Left ventricle myocardium inferior (tissue), 1 donor: ENCODE measurements around the gene OR2H2. TPM values are rescaled to one million over a fixed set of nuclear protein-coding genes. Genes with fewer than 3 reads are reported as not detected.
A peak's percentile ranks its signal among the peaks of the same experiment; 100 is the strongest.

Experiments
- DNase-seq: peaks from one replicate; pipeline ENCODE4 v3.0.0-alpha.2; 2020
- H3K27ac ChIP-seq: fragments of 200-600 bp; replicated peaks from 2 replicates; pipeline ENCODE4 v1.8.0; 2021
- H3K27me3 ChIP-seq: fragments of 200-600 bp; 2 replicates; pipeline ENCODE4 v1.8.0; 2021; ENCODE audit warnings: low read depth
- H3K36me3 ChIP-seq: fragments of 200-600 bp; 2 replicates; pipeline ENCODE4 v1.8.0; 2021
- H3K4me1 ChIP-seq: fragments of 200-600 bp; 2 replicates; pipeline ENCODE4 v1.8.0; 2021
- H3K4me3 ChIP-seq: fragments of 200-600 bp; 2 replicates; pipeline ENCODE4 v1.8.0; 2021; ENCODE audit warnings: mild to moderate bottlenecking, moderate library complexity
- H3K9me3 ChIP-seq: fragments of 200-600 bp; replicated peaks from 2 replicates; pipeline ENCODE4 v1.8.0; 2021
- intact Hi-C: fragments of 100-400 bp; cut with micrococcal nuclease; formaldehyde crosslinking; loops from one replicate; pipeline ENCODE4 v1.11.0; 2022
- long read RNA-seq: library from polyadenylated mRNA; unstranded; transcript quantifications from one replicate; pipeline ENCODE4 v2.0.0, GENCODE V29; 2021
- total RNA-seq: library from RNA; stranded (reverse); fragmentation: NEBNext Ultra II Directional; extraction: Animal tissue kit (Norgen Biotek cat#: 25700); gene quantifications from one replicate; pipeline ENCODE4 v1.2.1, GENCODE V29; 2021
- TF ChIP-seq, protein P1 (sequence below): fragments of 200-600 bp; IDR thresholded peaks from 2 replicates; pipeline ENCODE4 v1.8.0; 2021; ENCODE audit warnings: antibody characterized with exemption, mild to moderate bottlenecking, borderline replicate concordance
- donor health status: DM: no; HTN: yes; CAD: no; lungs with severe emphysema.

OR2H2 gene
- total RNA-seq = not detected
- long read RNA-seq = 0 reads

DNA sequence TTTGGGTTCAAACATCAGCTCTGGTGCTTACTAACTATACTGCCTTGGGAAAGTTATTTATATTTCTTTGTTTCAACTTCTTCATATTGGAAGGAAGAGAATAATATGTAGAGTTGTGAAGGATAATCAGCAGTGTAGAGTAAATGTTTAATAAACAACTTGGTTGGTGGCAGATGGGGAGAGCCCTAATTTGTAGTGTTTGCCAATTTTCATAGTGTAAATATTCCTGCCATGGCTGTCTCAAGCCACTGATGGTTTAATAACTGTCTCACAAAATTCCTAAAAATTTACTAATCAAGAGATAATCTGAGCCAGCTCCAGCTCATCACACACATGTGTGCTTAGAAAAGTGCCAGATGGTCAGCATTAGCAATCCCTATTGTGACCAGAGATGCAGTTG, at the start of gene OR2H2:
TSS of gene OR2H2 (plus strand) at position 301 of the 400 bp plus-strand sequence. CDS start 2,824 bp downstream, outside the sequence.
- no peak within 1 kb of the TSS for H3K27ac ChIP-seq
- DNase-seq = no peak
- no peaks in the 10 kb centered on the region for H3K9me3 ChIP-seq
- peaks cover 77% of the 10 kb centered on the region for H3K27me3 ChIP-seq
- intact Hi-C loops = no loop called here
- no peaks in the 10 kb centered on the region for H3K36me3 ChIP-seq
- no peaks in the 10 kb centered on the region for H3K4me1 ChIP-seq
- TF ChIP-seq, protein P1, sequence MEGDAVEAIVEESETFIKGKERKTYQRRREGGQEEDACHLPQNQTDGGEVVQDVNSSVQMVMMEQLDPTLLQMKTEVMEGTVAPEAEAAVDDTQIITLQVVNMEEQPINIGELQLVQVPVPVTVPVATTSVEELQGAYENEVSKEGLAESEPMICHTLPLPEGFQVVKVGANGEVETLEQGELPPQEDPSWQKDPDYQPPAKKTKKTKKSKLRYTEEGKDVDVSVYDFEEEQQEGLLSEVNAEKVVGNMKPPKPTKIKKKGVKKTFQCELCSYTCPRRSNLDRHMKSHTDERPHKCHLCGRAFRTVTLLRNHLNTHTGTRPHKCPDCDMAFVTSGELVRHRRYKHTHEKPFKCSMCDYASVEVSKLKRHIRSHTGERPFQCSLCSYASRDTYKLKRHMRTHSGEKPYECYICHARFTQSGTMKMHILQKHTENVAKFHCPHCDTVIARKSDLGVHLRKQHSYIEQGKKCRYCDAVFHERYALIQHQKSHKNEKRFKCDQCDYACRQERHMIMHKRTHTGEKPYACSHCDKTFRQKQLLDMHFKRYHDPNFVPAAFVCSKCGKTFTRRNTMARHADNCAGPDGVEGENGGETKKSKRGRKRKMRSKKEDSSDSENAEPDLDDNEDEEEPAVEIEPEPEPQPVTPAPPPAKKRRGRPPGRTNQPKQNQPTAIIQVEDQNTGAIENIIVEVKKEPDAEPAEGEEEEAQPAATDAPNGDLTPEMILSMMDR = no peak
- H3K4me3 ChIP-seq = no peak within 1 kb of the TSS

DNA sequence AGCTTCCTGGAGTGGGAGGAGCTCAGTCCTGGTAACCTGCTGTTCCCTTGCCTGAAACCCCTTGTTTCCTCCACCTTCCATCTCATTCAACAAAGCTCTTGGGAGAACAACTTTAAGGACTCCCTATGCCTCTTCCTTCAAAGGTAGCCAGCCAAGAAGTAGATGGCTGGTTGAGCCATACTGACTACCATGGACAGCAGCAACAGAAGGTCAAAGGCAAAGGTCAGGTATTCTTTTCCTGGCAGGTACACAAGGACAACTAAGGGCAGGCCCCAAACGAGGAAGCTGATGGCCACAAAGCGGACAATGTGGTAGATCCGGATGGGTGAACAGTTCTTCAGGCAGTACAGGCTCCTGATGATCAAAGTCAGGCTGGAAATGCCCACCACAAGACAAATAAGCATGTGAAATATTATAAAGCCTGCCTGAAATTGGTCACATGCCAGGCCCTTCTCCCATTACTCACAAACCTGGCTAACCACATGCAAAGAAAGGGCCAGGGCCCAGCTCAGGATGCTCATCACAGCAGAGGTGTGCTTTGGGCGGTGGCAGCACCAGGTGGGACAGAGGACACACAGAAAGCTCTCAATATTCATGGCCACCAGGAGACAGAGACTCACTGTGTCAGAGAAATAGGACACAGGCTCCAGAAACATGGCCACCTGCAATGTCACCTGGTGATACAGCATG, 47.1 kb upstream of the OR2H2 start:
- intact Hi-C loops = no loop called here

DNA sequence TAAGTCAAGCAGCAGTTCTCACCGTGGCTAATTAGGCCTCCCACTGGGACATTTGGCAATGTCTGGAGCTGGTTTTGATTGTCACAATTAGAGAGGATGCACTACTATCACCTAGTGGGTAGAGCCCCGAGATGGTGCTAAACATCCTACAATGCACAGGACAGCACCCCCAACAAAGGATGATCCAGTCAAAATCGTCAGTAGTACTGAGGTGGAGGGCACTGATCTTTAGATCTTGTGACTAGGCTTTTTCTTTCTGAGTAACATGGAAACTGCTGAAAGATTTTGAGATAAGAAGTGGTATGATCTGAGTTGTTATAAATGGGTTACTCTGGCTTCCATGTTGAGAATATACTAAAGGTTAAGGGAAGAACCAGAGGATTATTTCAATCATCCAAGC, 37.3 kb upstream of the OR2H2 start:
- Histone ChIP-seq H3K9me3 (no peaks in the 10 kb centered on the region), H3K4me1 (no peaks in the 10 kb centered on the region), H3K36me3 (no peaks in the 10 kb centered on the region), H3K27me3 (peaks cover 73% of the 10 kb centered on the region), H3K27ac (no peak overlapping the region), H3K4me3 (no peak overlapping the region)
- DNase-seq = no peak
- TF ChIP-seq, protein P1 = no peak
- intact Hi-C loops = no loop called here

More for the DNA sequence above, 47.1 kb upstream of the OR2H2 start:
- H3K4me1 ChIP-seq = no peaks in the 10 kb centered on the region
- no peak overlapping the region for H3K27ac ChIP-seq
- peaks cover 27% of the 10 kb centered on the region for H3K27me3 ChIP-seq
- TF ChIP-seq, protein P1 = no peak
- H3K36me3 ChIP-seq = no peaks in the 10 kb centered on the region
- H3K4me3 ChIP-seq = no peak overlapping the region
- no peaks in the 10 kb centered on the region for H3K9me3 ChIP-seq
- DNase-seq = no peak

DNA sequence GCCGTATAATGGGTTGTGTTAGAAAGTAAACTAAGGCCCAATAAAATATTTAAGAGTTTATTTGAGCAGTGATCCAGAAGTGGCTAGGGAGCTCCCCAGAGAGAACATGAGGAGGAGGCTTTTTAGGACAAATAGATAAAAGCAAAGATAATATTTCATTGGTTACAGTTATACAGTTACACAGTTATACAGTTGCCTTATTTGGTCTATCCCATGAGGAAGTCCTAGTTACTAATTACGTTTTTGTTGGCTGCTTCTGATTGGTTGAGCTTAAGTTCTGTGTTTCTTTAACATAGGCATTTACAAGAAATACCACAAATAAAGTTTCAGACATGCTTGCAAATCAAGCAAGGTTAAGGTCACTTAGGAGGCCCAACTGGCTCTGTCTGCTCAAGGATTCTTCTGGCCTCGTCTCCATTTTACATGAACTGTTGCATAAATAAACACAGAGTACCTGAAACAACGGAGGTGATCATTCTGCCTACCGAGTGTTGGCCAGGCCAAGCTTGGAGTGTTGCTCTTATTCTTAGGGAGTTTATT, 32.3 kb upstream of the OR2H2 start:
- H3K27me3 ChIP-seq = peaks cover 82% of the 10 kb centered on the region
- H3K27ac ChIP-seq = no peak overlapping the region
- DNase-seq = no peak
- intact Hi-C loops = no loop called here
- H3K4me1 ChIP-seq = peaks cover 16% of the 10 kb centered on the region
- no peaks in the 10 kb centered on the region for H3K9me3 ChIP-seq
- TF ChIP-seq, protein P1 = no peak
- peak overlapping the region; percentile 65 for H3K4me3 ChIP-seq
- H3K36me3 ChIP-seq = no peaks in the 10 kb centered on the region

DNA sequence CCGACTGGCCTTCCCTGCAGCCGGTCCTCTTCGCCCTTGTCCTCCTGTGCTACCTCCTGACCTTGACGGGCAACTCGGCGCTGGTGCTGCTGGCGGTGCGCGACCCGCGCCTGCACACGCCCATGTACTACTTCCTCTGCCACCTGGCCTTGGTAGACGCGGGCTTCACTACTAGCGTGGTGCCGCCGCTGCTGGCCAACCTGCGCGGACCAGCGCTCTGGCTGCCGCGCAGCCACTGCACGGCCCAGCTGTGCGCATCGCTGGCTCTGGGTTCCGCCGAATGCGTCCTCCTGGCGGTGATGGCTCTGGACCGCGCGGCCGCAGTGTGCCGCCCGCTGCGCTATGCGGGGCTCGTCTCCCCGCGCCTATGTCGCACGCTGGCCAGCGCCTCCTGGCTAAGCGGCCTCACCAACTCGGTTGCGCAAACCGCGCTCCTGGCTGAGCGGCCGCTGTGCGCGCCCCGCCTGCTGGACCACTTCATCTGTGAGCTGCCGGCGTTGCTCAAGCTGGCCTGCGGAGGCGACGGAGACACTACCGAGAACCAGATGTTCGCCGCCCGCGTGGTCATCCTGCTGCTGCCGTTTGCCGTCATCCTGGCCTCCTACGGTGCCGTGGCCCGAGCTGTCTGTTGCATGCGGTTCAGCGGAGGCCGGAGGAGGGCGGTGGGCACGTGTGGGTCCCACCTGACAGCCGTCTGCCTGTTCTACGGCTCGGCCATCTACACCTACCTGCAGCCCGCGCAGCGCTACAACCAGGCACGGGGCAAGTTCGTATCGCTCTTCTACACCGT, 31.5 kb upstream of the OR2H2 start:
- Histone ChIP-seq H3K36me3 (no peaks in the 10 kb centered on the region), H3K27me3 (peaks cover 88% of the 10 kb centered on the region), H3K4me3 (peak overlapping the region; percentile 65), H3K4me1 (peaks cover 16% of the 10 kb centered on the region), H3K9me3 (no peaks in the 10 kb centered on the region), H3K27ac (no peak overlapping the region)
- TF ChIP-seq, protein P1 = peak; percentile 21
- peak; percentile 73 for DNase-seq
- intact Hi-C loops = no loop called here
